Adipocyte (in vitro differentiated cells): ENCODE data around the gene FKBP11.

Source experiments
- DNase-seq: peaks from one replicate; pipeline ENCODE4 v3.0.0-alpha.2; 2015; ENCODE audit warnings: low read depth
- H3K27me3 ChIP-seq: replicated peaks from 2 replicates; pipeline ENCODE4 v1.7.0; 2013; ENCODE audit warnings: mild to moderate bottlenecking, low read length, moderate library complexity; ENCODE audit not compliant: control insufficient read depth, insufficient read depth
- H3K36me3 ChIP-seq: 2 replicates; pipeline ENCODE4 v1.7.0; 2013; ENCODE audit warnings: low read length, mild to moderate bottlenecking, moderate library complexity; ENCODE audit not compliant: control insufficient read depth, insufficient read depth, severe bottlenecking
- H3K4me1 ChIP-seq: 2 replicates; pipeline ENCODE4 v1.7.0; 2013; ENCODE audit warnings: mild to moderate bottlenecking, low read length, moderate library complexity; ENCODE audit not compliant: control insufficient read depth, insufficient read depth
- H3K4me3 ChIP-seq: 2 replicates; pipeline ENCODE4 v1.7.0; 2013; ENCODE audit warnings: mild to moderate bottlenecking, low read length, moderate library complexity
- H3K9ac ChIP-seq: 2 replicates; pipeline ENCODE4 v1.7.0; 2013; ENCODE audit warnings: mild to moderate bottlenecking, low read length, moderate library complexity
- H3K9me3 ChIP-seq: 2 replicates; pipeline ENCODE4 v1.7.0; 2013; ENCODE audit warnings: mild to moderate bottlenecking, low read length, moderate library complexity; ENCODE audit not compliant: control insufficient read depth

Gene FKBP11

DNA sequence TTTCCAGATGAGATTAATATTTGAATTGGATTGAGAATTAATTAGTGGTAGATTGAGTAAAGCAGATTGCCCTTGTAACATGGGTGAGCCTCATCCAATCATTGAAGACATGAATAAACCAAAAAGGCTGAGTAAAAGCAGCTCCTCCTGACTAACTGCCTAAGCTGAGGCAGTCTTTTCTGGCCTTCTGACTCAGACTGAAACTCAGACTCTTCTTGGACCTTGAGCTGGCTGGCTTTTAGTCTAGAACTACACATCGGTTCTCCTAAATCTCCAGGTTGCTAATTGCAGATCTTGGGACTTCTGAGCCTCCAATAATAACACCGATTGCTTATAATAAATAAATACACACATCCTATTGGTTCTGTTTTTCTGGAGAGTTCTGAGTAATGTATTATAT lies 24.0 kb downstream of the FKBP11 start:
- H3K36me3 ChIP-seq: no peaks in the 10 kb centered on the region
- peak; percentile 25 for DNase-seq
- no peaks in the 10 kb centered on the region for H3K9me3 ChIP-seq
- H3K9ac ChIP-seq: no peak overlapping the region
- peaks cover 3% of the 10 kb centered on the region for H3K27me3 ChIP-seq
- H3K4me1 ChIP-seq: peaks cover 4% of the 10 kb centered on the region
- no peak overlapping the region for H3K4me3 ChIP-seq

GRCh38 chr12:48899651-48900050 lies 25.6 kb downstream of the FKBP11 start:
- DNase-seq: no peak
- Histone ChIP-seq H3K36me3 (no peaks in the 10 kb centered on the region), H3K9me3 (no peaks in the 10 kb centered on the region), H3K9ac (no peak overlapping the region), H3K4me1 (peaks cover 4% of the 10 kb centered on the region), H3K27me3 (peaks cover 3% of the 10 kb centered on the region), H3K4me3 (no peak overlapping the region)

DNA sequence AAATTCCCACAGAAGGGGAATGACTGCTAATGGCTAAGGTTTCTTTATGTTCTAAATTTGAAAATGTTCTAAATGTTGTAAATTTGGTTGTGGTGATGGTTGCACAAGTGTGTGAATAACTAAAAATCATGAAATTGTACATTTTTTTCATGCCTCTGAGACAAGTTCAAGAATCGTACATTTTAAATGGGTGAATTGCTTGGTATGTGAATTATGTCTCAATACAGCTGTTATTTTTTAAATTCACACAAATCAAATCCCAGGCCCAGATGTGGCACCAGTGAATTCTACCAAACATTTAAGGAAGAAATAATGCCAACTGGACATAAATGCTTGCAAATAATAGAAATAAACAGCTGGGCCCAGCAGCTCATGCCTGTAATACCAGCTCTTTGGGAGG lies 31.0 kb downstream of the FKBP11 start:
- Histone ChIP-seq H3K4me1 (peaks cover 2% of the 10 kb centered on the region), H3K9ac (no peak overlapping the region), H3K4me3 (no peak overlapping the region), H3K36me3 (no peaks in the 10 kb centered on the region), H3K27me3 (peaks cover 3% of the 10 kb centered on the region), H3K9me3 (no peaks in the 10 kb centered on the region)
- DNase-seq: peak; percentile 74

DNA sequence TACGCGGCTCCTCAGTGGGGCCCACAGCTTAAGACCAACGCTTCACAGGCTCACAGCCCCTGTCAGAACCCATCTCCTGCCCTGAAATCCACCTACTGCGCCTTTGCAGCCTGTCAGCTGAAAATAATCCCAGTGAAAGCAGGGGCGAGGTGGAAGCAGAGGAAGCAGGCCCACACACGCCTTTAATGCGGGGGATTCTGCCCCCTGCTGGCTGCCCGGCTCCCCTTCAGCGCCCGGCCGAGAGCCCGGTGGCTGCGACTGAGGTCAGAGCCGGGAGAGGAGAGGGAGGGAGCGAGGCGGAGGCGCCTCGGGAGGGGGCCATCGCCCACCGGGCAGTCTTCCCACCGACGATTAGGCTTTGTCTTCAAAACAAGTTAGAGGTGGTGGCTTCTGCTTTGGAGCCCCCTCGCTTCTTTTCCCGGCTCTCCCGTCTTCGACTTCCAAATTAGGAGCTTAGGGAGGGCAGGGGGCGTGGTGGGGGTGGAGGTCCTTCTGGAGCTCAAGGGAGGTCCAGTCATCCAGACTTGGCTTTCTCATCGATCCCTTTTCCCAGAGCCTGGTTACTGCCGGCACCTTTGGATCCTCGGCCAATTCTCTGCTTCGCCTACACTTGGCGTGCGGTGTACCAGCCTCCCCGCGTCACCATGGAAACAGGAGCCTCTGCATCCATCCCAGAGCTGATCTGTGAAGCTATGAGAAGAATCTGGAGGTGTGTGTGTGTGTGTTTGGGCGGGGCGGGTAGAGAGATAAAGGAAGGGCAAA lies 34.5 kb downstream of the FKBP11 start:
- no peaks in the 10 kb centered on the region for H3K9me3 ChIP-seq
- H3K27me3 ChIP-seq: no peaks in the 10 kb centered on the region
- H3K9ac ChIP-seq: peak overlapping the region; percentile 69
- peak overlapping the region; percentile 58 for H3K4me3 ChIP-seq
- peak; percentile 91 for DNase-seq
- H3K4me1 ChIP-seq: peaks cover 2% of the 10 kb centered on the region
- H3K36me3 ChIP-seq: no peaks in the 10 kb centered on the region

GRCh38 chr12:48889679-48890078 lies 35.6 kb downstream of the FKBP11 start:
- Histone ChIP-seq H3K9me3 (no peaks in the 10 kb centered on the region), H3K27me3 (peaks cover 3% of the 10 kb centered on the region), H3K9ac (peak overlapping the region; percentile 69), H3K36me3 (no peaks in the 10 kb centered on the region), H3K4me3 (no peak overlapping the region), H3K4me1 (peaks cover 2% of the 10 kb centered on the region)
- DNase-seq: no peak

- Histone ChIP-seq H3K9ac (no peak overlapping the region), H3K4me1 (peaks cover 13% of the 10 kb centered on the region), H3K27me3 (peaks cover 50% of the 10 kb centered on the region), H3K4me3 (no peak overlapping the region), H3K36me3 (no peaks in the 10 kb centered on the region), H3K9me3 (no peaks in the 10 kb centered on the region)
- DNase-seq: peak; percentile 23
Observed at GRCh38 chr12:48883305-48884161, 41.8 kb downstream of the FKBP11 start.

- Histone ChIP-seq H3K4me1 (peaks cover 13% of the 10 kb centered on the region), H3K4me3 (no peak overlapping the region), H3K9me3 (no peaks in the 10 kb centered on the region)
Observed at GRCh38 chr12:48882972-48883304, 42.4 kb downstream of the FKBP11 start.

GRCh38 chr12:48882315-48882687 lies 43.0 kb downstream of the FKBP11 start:
- Histone ChIP-seq H3K4me3 (peak overlapping the region; percentile 59), H3K4me1 (peaks cover 13% of the 10 kb centered on the region), H3K27me3 (peaks cover 50% of the 10 kb centered on the region)

More at GRCh38 chr12:48882972-48883304, 42.4 kb downstream of the FKBP11 start:
- DNase-seq: no peak
- no peak overlapping the region for H3K9ac ChIP-seq
- H3K36me3 ChIP-seq: no peaks in the 10 kb centered on the region
- H3K27me3 ChIP-seq: peaks cover 50% of the 10 kb centered on the region

DNA sequence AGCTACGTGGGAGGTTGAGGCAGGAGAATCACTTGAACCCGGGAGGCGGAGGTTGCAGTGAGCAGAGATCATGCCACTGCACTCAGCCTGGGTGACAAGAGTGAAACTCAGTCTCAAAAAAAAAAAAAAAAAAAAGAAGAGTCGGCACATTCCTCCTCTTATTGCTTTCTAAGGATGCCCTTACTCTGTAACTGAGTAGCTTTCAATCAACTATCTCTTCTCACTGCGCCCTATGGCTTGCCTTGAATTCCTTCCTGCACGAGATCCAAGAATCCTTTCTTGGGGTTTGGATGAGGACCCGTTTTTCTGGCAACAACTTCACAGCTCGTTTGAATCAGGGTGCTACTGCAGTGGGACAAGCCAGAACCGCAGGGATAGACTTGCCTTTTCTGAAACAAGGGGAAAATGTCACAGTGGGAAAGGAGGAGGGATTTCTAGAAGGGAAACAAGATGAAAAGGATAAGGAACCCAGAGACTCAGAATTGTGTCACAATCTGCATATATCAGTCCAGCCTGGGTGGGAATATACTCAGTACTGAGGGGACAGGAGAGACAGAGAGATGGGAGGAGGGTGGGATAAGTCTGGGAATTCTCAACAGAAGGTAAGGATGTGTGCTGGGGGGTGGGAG lies 43.5 kb downstream of the FKBP11 start:
- Histone ChIP-seq H3K4me3 (peak overlapping the region; percentile 59), H3K27me3 (peaks cover 50% of the 10 kb centered on the region), H3K9me3 (no peaks in the 10 kb centered on the region), H3K4me1 (peaks cover 13% of the 10 kb centered on the region), H3K9ac (no peak overlapping the region), H3K36me3 (no peaks in the 10 kb centered on the region)
- DNase-seq: peak; percentile 14

More at GRCh38 chr12:48882315-48882687, 43.0 kb downstream of the FKBP11 start:
- Histone ChIP-seq H3K36me3 (no peaks in the 10 kb centered on the region), H3K9me3 (no peaks in the 10 kb centered on the region), H3K9ac (no peak overlapping the region)
- DNase-seq: peak; percentile 46

DNA sequence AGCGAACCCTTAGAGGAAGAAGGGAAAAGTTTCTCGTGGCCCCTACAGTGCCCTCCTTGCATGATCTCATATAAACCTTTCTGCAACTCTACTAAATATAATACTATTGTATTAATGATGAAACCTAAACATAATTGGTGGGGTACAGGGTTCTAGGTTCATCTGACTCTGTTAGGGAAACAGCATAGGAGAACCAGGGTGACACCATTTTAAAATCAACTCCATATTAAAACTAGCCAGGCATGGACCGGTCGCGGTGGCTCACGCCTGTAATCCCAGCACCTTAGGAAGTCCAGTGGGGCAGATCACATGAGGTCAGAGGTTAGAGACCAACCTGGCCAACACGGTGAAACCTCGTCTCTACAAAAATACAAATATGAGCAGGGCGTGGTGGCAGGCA lies 44.6 kb downstream of the FKBP11 start:
- H3K9me3 ChIP-seq: no peaks in the 10 kb centered on the region
- no peak overlapping the region for H3K9ac ChIP-seq
- DNase-seq: no peak
- H3K4me1 ChIP-seq: peaks cover 13% of the 10 kb centered on the region
- no peaks in the 10 kb centered on the region for H3K36me3 ChIP-seq
- peaks cover 50% of the 10 kb centered on the region for H3K27me3 ChIP-seq
- H3K4me3 ChIP-seq: no peak overlapping the region

DNA sequence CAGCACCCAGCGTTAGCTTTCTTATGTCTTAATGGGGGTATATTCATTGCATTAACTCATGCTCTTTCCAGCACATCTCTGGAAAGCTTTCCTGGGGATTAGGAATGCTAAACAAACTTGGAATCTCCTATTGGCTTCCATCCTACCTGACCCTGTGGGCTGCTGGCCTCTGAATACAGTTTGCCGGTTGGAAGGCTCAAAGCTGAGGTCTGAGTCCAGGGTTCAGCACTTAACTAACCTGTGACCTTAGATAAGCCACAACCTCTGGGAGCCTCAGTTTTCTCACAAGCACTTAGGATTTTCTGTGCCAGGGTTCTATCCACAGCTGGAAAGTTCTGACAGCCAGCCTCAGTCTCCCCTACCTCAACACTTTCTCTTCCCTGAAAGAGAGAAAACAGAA lies 46.7 kb downstream of the FKBP11 start:
- Histone ChIP-seq H3K36me3 (no peaks in the 10 kb centered on the region), H3K27me3 (peaks cover 35% of the 10 kb centered on the region), H3K4me1 (peaks cover 13% of the 10 kb centered on the region), H3K4me3 (no peak overlapping the region), H3K9ac (no peak overlapping the region), H3K9me3 (no peaks in the 10 kb centered on the region)
- no peak for DNase-seq
